ENCODE data around the gene FDX1. TPM values are rescaled to one million over a fixed set of nuclear protein-coding genes. Genes with fewer than 3 reads are reported as not detected.

FDX1 gene
- total and polyA plus RNA-seq, 2 of the 8 experiments (the other 6 are each of a cell fraction or from before 2014, with no cell fraction given): 3.7 to 9.6 TPM

- TF ChIP-seq CHD7 (IDR thresholded peaks at IDR 0.05; ENCODE audit: insufficient replicate concordance, low read length) (no peak), RAD21 (IDR thresholded peaks at IDR 0.05 in 1 of 2, conservative IDR thresholded peaks at IDR 0.05 in 1 of 2; ENCODE audit: low read depth in 2 of 2, low read length in 2 of 2) (no peak)
These were observed 16.8 kb downstream of the FDX1 start (continued) for GRCh38 chr11:110446594-110446993.
